Upper lobe of right lung (tissue), 1 donor: Measurements from ENCODE around the gene OR2A2. TPM values are rescaled to one million over a fixed set of nuclear protein-coding genes. Genes with fewer than 3 reads are reported as not detected.

Experiments
- ATAC-seq: fragments of 200-7000 bp; cut with Tn5 transposase; one replicate; pipeline ENCODE4 v1.9.1; 2020; ENCODE audit warnings: mild to moderate bottlenecking, moderate library complexity
- DNase-seq: peaks from one replicate; pipeline ENCODE4 v3.0.0-alpha.2; 2020
- H3K27ac ChIP-seq: fragments of 200-600 bp; one replicate; pipeline ENCODE4 v1.8.0; 2022
- H3K27me3 ChIP-seq: fragments of 200-600 bp; one replicate; pipeline ENCODE4 v1.8.0; 2022; ENCODE audit warnings: mild to moderate bottlenecking
- H3K36me3 ChIP-seq: fragments of 200-600 bp; one replicate; pipeline ENCODE4 v1.8.0; 2022
- H3K4me1 ChIP-seq: fragments of 200-600 bp; one replicate; pipeline ENCODE4 v1.8.0; 2022
- H3K4me3 ChIP-seq: fragments of 200-600 bp; one replicate; pipeline ENCODE4 v1.8.0; 2022; ENCODE audit warnings: mild to moderate bottlenecking
- H3K9me3 ChIP-seq: fragments of 200-600 bp; one replicate; pipeline ENCODE4 v1.8.0; 2022
- CTCF ChIP-seq: fragments of 200-600 bp; IDR thresholded peaks from one replicate; pipeline ENCODE4 v1.8.0; 2022; ENCODE audit warnings: antibody characterized with exemption
- intact Hi-C: fragments of 100-400 bp; cut with DNase I; formaldehyde crosslinking; loops from one replicate; pipeline ENCODE4 v1.11.0; 2022
- long read RNA-seq: library from polyadenylated mRNA; unstranded; transcript quantifications from one replicate; pipeline ENCODE4 v2.0.0, GENCODE V29; 2021
- total RNA-seq: library from RNA; stranded (reverse); fragmentation: NEBNext Ultra II Directional; extraction: Animal tissue kit (Norgen Biotek cat#: 25700); gene quantifications from one replicate; pipeline ENCODE4 v1.2.1, GENCODE V29; 2021
- donor health status: DM: no; HTN: yes; CAD: no; lungs with severe emphysema.

The OR2A2 gene
- total RNA-seq, result not detected
- long read RNA-seq, result 0 reads

- Histone ChIP-seq H3K4me1 (no peaks in the 10 kb centered on the region), H3K4me3 (no peak within 1 kb of the TSS), H3K9me3 (no peaks in the 10 kb centered on the region), H3K36me3 (no peaks in the 10 kb centered on the region), H3K27me3 (peaks cover 3% of the 10 kb centered on the region), H3K27ac (no peak within 1 kb of the TSS)
- DNase-seq (no peak), ATAC-seq (no peak)
- TF ChIP-seq CTCF, result no peak
- intact Hi-C loops, result no loop called here
Measured at GRCh38 chr7:144109283-144109682, at the start of gene OR2A2. Gene OR2A2, plus strand, starts transcription at chr7:144109583. Its CDS starts 0 bp downstream, at chr7:144109583.

- intact Hi-C loops, result no loop called here
- Histone ChIP-seq H3K36me3 (no peaks in the 10 kb centered on the region), H3K4me3 (no peak overlapping the region), H3K4me1 (no peaks in the 10 kb centered on the region), H3K27ac (no peak overlapping the region), H3K27me3 (no peaks in the 10 kb centered on the region), H3K9me3 (no peaks in the 10 kb centered on the region)
- no peak for TF ChIP-seq CTCF
- DNase-seq (no peak), ATAC-seq (no peak)
Measured at GRCh38 chr7:144063710-144064109, 45.7 kb upstream of the OR2A2 start.

GRCh38 chr7:144069511-144069910 is 39.9 kb upstream of the OR2A2 start, which contains the start of gene OR2A25:
Gene OR2A25, plus strand, starts transcription at chr7:144069811. Its CDS starts 4,409 bp downstream, at chr7:144074220.
- TF ChIP-seq CTCF, result no peak
- H3K4me1 ChIP-seq, result no peaks in the 10 kb centered on the region
- H3K4me3 ChIP-seq, result no peak within 1 kb of the TSS
- intact Hi-C loops, result no loop called here
- DNase-seq (no peak), ATAC-seq (no peak)
- no peaks in the 10 kb centered on the region for H3K36me3 ChIP-seq
- no peak within 1 kb of the TSS for H3K27ac ChIP-seq
- H3K27me3 ChIP-seq, result no peaks in the 10 kb centered on the region
- no peaks in the 10 kb centered on the region for H3K9me3 ChIP-seq

- intact Hi-C loops, result no loop called here
- no peak for TF ChIP-seq CTCF
- no peak for DNase-seq
Measured at GRCh38 chr7:144069953-144070352, 39.4 kb upstream of the OR2A2 start.

GRCh38 chr7:144074374-144074773 is 35.0 kb upstream of the OR2A2 start:
- TF ChIP-seq CTCF, result no peak
- Histone ChIP-seq H3K4me3 (no peak overlapping the region), H3K36me3 (no peaks in the 10 kb centered on the region), H3K9me3 (no peaks in the 10 kb centered on the region), H3K27ac (no peak overlapping the region), H3K27me3 (no peaks in the 10 kb centered on the region), H3K4me1 (no peaks in the 10 kb centered on the region)
- no peak for ATAC-seq
- intact Hi-C loops, result no loop called here
- DNase-seq, result no peak

More at GRCh38 chr7:144069953-144070352, 39.4 kb upstream of the OR2A2 start:
- no peaks in the 10 kb centered on the region for H3K36me3 ChIP-seq
- H3K4me1 ChIP-seq, result no peaks in the 10 kb centered on the region
- no peak overlapping the region for H3K27ac ChIP-seq
- H3K4me3 ChIP-seq, result no peak overlapping the region
- no peaks in the 10 kb centered on the region for H3K27me3 ChIP-seq
- H3K9me3 ChIP-seq, result no peaks in the 10 kb centered on the region
- no peak for ATAC-seq

GRCh38 chr7:144085978-144086377 is 23.4 kb upstream of the OR2A2 start, which contains the start of gene OR2A12:
Gene OR2A12, plus strand, starts transcription at chr7:144086278. Its CDS starts 8,830 bp downstream, at chr7:144095108.
- intact Hi-C loops, result no loop called here
- H3K4me1 ChIP-seq, result no peaks in the 10 kb centered on the region
- H3K4me3 ChIP-seq, result no peak within 1 kb of the TSS
- ATAC-seq, result no peak
- H3K27me3 ChIP-seq, result no peaks in the 10 kb centered on the region
- H3K27ac ChIP-seq, result no peak within 1 kb of the TSS
- DNase-seq, result no peak
- no peaks in the 10 kb centered on the region for H3K36me3 ChIP-seq
- no peak for TF ChIP-seq CTCF
- H3K9me3 ChIP-seq, result no peaks in the 10 kb centered on the region
